K562 (cell line): ENCODE results near the gene MOB3C. TPM values are rescaled to one million over a fixed set of nuclear protein-coding genes. Genes with fewer than 3 reads are reported as not detected.

Source experiments
- ARNT ChIP-seq, 2 experiments: fragments of 450-650 bp; IDR thresholded peaks; 2 replicates each; pipeline ENCODE4 v1.6.1; 2016; ENCODE audit warnings: mild to moderate bottlenecking in 1 of 2
- CREBBP ChIP-seq: IDR thresholded peaks from one replicate; pipeline ENCODE4 v1.6.1; 2012; ENCODE audit warnings: low read depth, mild to moderate bottlenecking, control low read depth, inconsistent platforms, low read length
- FOS ChIP-seq: IDR thresholded peaks from 3 replicates; pipeline ENCODE4 v1.6.1; 2011; ENCODE audit not compliant: insufficient read length; ENCODE audit errors: extremely low read depth
- HNRNPLL ChIP-seq: fragments of 200-400 bp; formaldehyde crosslinking; IDR thresholded peaks from 2 replicates; pipeline ENCODE4 v1.6.1; 2017; ENCODE audit warnings: low read length, low read depth, mild to moderate bottlenecking; ENCODE audit not compliant: poor library complexity, severe bottlenecking
- MITF ChIP-seq: IDR thresholded peaks from 2 replicates; pipeline ENCODE4 v1.6.1; 2014; ENCODE audit warnings: antibody characterized with exemption
- NCOR1 ChIP-seq: fragments of 450-650 bp; IDR thresholded peaks from 2 replicates; pipeline ENCODE4 v1.6.1; 2016; ENCODE audit warnings: mild to moderate bottlenecking, moderate library complexity
- NFIC ChIP-seq: fragments of 450-650 bp; IDR thresholded peaks from 2 replicates; pipeline ENCODE4 v1.6.1; 2017; ENCODE audit warnings: mild to moderate bottlenecking, inconsistent platforms
- NR4A1 ChIP-seq, 2 experiments: fragments of 250-450 bp in 1 of 2; fragments of 450-650 bp in 1 of 2; sonication (Bioruptor Pico) in 1 of 2; IDR thresholded peaks; 2 replicates each; pipeline versions ENCODE4 v1.4.0 to v1.6.1; 2016 to 2020; ENCODE audit warnings: mild to moderate bottlenecking in 2 of 2, missing compliant biosample characterization in 1 of 2, missing genetic modification characterization in 1 of 2, moderate library complexity in 1 of 2
- PHF8 ChIP-seq: fragments of 200-600 bp; sonication (generic); IDR thresholded peaks from 2 replicates; pipeline ENCODE4 v1.6.1; 2012; ENCODE audit warnings: mixed run types, mild to moderate bottlenecking, inconsistent platforms, low read length, moderate library complexity, borderline replicate concordance
- RUNX1 ChIP-seq: sonication (generic); IDR thresholded peaks from 2 replicates; pipeline ENCODE4 v1.6.1; 2016; ENCODE audit warnings: antibody characterized with exemption, low read depth
- SPI1 ChIP-seq: IDR thresholded peaks from 2 replicates; pipeline ENCODE4 v1.6.1; 2011; ENCODE audit warnings: low read depth, low read length, control low read depth, borderline replicate concordance
- STAT6 ChIP-seq: sonication (generic); formaldehyde crosslinking; IDR thresholded peaks from 2 replicates; pipeline ENCODE4 v1.8.1; 2023; ENCODE audit warnings: mild to moderate bottlenecking, missing genetic modification reagents
- XRCC5 ChIP-seq: fragments of 200-400 bp; formaldehyde crosslinking; IDR thresholded peaks from 2 replicates; pipeline ENCODE4 v1.6.1; 2017; ENCODE audit warnings: low read depth, mild to moderate bottlenecking, low read length
- ZFP36 ChIP-seq: fragments of 150-350 bp; IDR thresholded peaks from 2 replicates; pipeline ENCODE4 v1.6.1; 2018; ENCODE audit warnings: low read length, low read depth; ENCODE audit not compliant: partially characterized antibody
- ZFX ChIP-seq: sonication (generic); formaldehyde crosslinking; IDR thresholded peaks from 2 replicates; pipeline ENCODE4 v1.8.0; 2022; ENCODE audit warnings: mild to moderate bottlenecking, missing genetic modification reagents, moderate library complexity
- ZNF277 ChIP-seq: fragments of 250-450 bp; sonication (Bioruptor Pico); IDR thresholded peaks from 2 replicates; pipeline ENCODE4 v1.8.0; 2022; ENCODE audit warnings: inconsistent platforms, mild to moderate bottlenecking, moderate library complexity, borderline replicate concordance
- ZNF431 ChIP-seq: sonication (generic); formaldehyde crosslinking; IDR thresholded peaks from 2 replicates; pipeline ENCODE4 v1.8.0; 2022; ENCODE audit warnings: mild to moderate bottlenecking, missing genetic modification reagents
- ZNF780A ChIP-seq: fragments of 250-450 bp; sonication (Bioruptor Pico); IDR thresholded peaks from 2 replicates; pipeline ENCODE4 v1.5.0; 2021; ENCODE audit warnings: mild to moderate bottlenecking
- polyA plus RNA-seq, 8 experiments: library from polyadenylated mRNA; depleted of rRNA in 4 of 8; stranded (reverse) in 5 of 8; unstranded in 3 of 8; fragments of >200 nt; fragmentation: Nextera tagmentation in 2 of 8; fragmentation: Illumina TruSeq in 1 of 8; extraction: Ambion mirVana in 2 of 8; extraction: Trizol in 1 of 8; gene quantifications; 2 replicates each; pipeline versions ENCODE4 v1.2.1 to v1.2.3, GENCODE V29; 2011 to 2014; ENCODE audit warnings: inconsistent platforms in 1 of 8, missing spikeins in 1 of 8
- total RNA-seq, 7 experiments: library from RNA; depleted of rRNA in 6 of 7; stranded (reverse); fragments of >200 nt in 6 of 7; fragmentation: Illumina TruSeq in 2 of 7; extraction: Trizol in 2 of 7; gene quantifications; 2 replicates each; pipeline versions ENCODE4 v1.2.1 to v1.2.3, GENCODE V29; 2011 to 2021; ENCODE audit warnings: low replicate concordance in 1 of 7

The MOB3C gene
- total and polyA plus RNA-seq, 9 of the 15 experiments (the other 6 are each of a cell fraction or from before 2014, with no cell fraction given) = 1.0 to 7.5 (median 3.7) TPM

GRCh38 chr1:46616277-46617107 is at the start of gene MOB3C (continued):
- TF ChIP-seq NR4A1 (CRISPR knock-in tag; IDR thresholded peaks at IDR 0.05) = no peak
- TF ChIP-seq NR4A1 (tag; IDR thresholded peaks at IDR 0.05) = 0 out of 2 replicates have a peak, but pooled peaks have one; percentile 42
- no peak for TF ChIP-seq RUNX1
- TF ChIP-seq ARNT (IDR thresholded peaks at IDR 0.05) = no peak
- no peak for TF ChIP-seq SPI1
- TF ChIP-seq ZNF277 (CRISPR knock-in tag) = no peak
- TF ChIP-seq STAT6 (CRISPR knock-in tag) = no peak
- no peak for TF ChIP-seq NFIC
- no peak for TF ChIP-seq FOS
- TF ChIP-seq XRCC5 = no peak
- no peak for TF ChIP-seq ZNF780A (CRISPR knock-in tag)
- TF ChIP-seq ZNF431 = no peak
- TF ChIP-seq CREBBP = no peak
- TF ChIP-seq ZFP36 = no peak
- peak; percentile 78 for TF ChIP-seq ZFX
- peak; percentile 33 for TF ChIP-seq HNRNPLL
- TF ChIP-seq MITF = no peak
- TF ChIP-seq PHF8 = peak; percentile 92; the same call in 1 of the 2 replicates
- TF ChIP-seq NCOR1 = no peak
